Effector memory CD4-positive, alpha-beta T cell (primary cell): ENCODE results near the gene SIGLEC5.

Experiments
- DNase-seq, 3 donors: peaks; one replicate each; pipeline ENCODE4 v3.0.0-alpha.2; 2020
- H3K27ac ChIP-seq: 2 replicates; pipeline ENCODE4 v1.7.0; 2013; ENCODE audit warnings: mild to moderate bottlenecking, low read length, moderate library complexity; ENCODE audit not compliant: insufficient read depth, poor library complexity, severe bottlenecking
- H3K27me3 ChIP-seq: replicated peaks from 2 replicates; pipeline ENCODE4 v1.7.0; 2013; ENCODE audit warnings: mild to moderate bottlenecking, low read length; ENCODE audit not compliant: insufficient read depth, control insufficient read depth, poor library complexity, severe bottlenecking
- H3K36me3 ChIP-seq: 2 replicates; pipeline ENCODE4 v1.7.0; 2013; ENCODE audit warnings: mild to moderate bottlenecking, low read length, moderate library complexity; ENCODE audit not compliant: control insufficient read depth, insufficient read depth
- H3K4me1 ChIP-seq: 2 replicates; pipeline ENCODE4 v1.7.0; 2013; ENCODE audit warnings: low read length, mild to moderate bottlenecking; ENCODE audit not compliant: control insufficient read depth, insufficient read depth, poor library complexity, severe bottlenecking
- H3K4me3 ChIP-seq: 2 replicates; pipeline ENCODE4 v1.7.0; 2013; ENCODE audit warnings: low read length, low read depth, mild to moderate bottlenecking; ENCODE audit not compliant: insufficient read depth, poor library complexity, severe bottlenecking
- H3K9me3 ChIP-seq: 2 replicates; pipeline ENCODE4 v1.7.0; 2013; ENCODE audit warnings: mild to moderate bottlenecking, low read length, moderate library complexity; ENCODE audit not compliant: control insufficient read depth

The SIGLEC5 gene

GRCh38 chr19:51632126-51632525 lies 1.9 kb upstream of the SIGLEC5 start:
- H3K27ac ChIP-seq = no peak overlapping the region
- no peaks in the 10 kb centered on the region for H3K4me1 ChIP-seq
- H3K9me3 ChIP-seq = no peaks in the 10 kb centered on the region
- H3K27me3 ChIP-seq = no peaks in the 10 kb centered on the region
- no peaks in the 10 kb centered on the region for H3K36me3 ChIP-seq
- DNase-seq = no peak
- no peak overlapping the region for H3K4me3 ChIP-seq

DNA sequence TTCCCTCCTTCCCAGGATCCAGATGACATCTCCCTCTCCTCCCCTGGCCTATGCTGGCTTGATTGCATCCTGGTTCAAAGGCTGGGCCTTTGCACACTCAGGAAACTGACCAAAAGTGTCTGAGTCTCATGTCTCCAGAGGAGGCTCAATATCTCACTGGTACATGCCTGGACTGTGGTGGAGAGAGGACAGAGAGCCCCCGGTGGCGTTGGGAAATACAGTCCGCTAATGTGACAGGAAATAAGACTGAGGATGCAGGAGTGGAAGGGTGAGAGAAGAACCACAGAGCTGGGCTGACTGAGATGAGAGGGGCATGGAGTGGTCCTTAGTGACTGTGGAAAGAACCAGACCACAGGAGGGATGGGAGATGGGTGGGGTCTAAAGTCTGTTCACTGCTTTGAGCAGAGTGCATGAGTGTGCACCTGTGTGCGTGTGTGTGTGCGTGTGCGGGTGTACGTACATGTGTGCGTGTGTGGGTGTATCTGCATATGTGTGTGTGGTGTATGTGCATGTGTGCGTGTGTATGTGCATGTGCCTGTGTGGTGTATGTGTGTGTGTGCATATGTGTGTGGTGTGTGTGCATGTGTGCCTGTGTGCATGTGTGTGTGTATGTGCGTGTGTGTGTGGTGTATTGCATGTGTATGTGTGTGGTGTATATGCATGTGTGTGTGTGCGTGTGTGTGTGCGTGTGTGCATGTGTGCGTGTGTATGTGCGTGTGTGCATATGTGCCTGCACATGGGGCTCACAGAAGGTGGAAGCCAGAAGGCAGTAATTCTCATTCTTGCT lies 1.9 kb downstream of the SIGLEC5 start:
- Histone ChIP-seq H3K4me1 (no peaks in the 10 kb centered on the region), H3K27me3 (no peaks in the 10 kb centered on the region), H3K27ac (no peak overlapping the region), H3K9me3 (no peaks in the 10 kb centered on the region), H3K36me3 (no peaks in the 10 kb centered on the region), H3K4me3 (no peak overlapping the region)
- DNase-seq = no peak

- Histone ChIP-seq H3K4me3 (no peak overlapping the region), H3K27me3 (no peaks in the 10 kb centered on the region), H3K36me3 (no peaks in the 10 kb centered on the region), H3K27ac (no peak overlapping the region), H3K9me3 (no peaks in the 10 kb centered on the region), H3K4me1 (no peaks in the 10 kb centered on the region)
- DNase-seq = no peak
Observed at GRCh38 chr19:51627491-51628138, 2.6 kb downstream of the SIGLEC5 start.

GRCh38 chr19:51626675-51627074 lies 3.5 kb downstream of the SIGLEC5 start:
- Histone ChIP-seq H3K4me3 (no peak overlapping the region), H3K27ac (no peak overlapping the region), H3K9me3 (no peaks in the 10 kb centered on the region), H3K36me3 (no peaks in the 10 kb centered on the region), H3K4me1 (no peaks in the 10 kb centered on the region), H3K27me3 (no peaks in the 10 kb centered on the region)
- DNase-seq = no peak

DNA sequence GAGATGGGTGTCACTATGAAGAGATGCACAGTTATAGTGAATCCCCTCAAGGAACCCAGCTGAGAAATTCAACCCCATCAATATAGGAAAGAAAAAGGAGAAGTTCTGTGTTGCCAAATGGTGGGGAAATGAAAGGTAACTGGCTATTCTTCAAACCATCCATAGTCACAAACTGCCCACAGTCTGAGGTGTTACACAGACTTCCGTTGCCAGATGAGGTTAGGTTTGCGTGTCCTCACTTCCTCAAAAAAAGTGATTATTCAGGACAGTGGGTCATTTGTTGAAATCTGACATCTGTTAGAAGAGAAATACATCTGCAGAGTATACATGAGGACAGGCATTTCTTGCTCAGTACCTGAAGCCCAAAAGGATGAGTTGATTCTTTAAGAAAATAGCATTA lies 9.0 kb downstream of the SIGLEC5 start:
- no peak for DNase-seq
- H3K27ac ChIP-seq = no peak overlapping the region
- no peak overlapping the region for H3K4me3 ChIP-seq
- H3K9me3 ChIP-seq = no peaks in the 10 kb centered on the region
- no peaks in the 10 kb centered on the region for H3K4me1 ChIP-seq
- H3K27me3 ChIP-seq = no peaks in the 10 kb centered on the region
- no peaks in the 10 kb centered on the region for H3K36me3 ChIP-seq

DNA sequence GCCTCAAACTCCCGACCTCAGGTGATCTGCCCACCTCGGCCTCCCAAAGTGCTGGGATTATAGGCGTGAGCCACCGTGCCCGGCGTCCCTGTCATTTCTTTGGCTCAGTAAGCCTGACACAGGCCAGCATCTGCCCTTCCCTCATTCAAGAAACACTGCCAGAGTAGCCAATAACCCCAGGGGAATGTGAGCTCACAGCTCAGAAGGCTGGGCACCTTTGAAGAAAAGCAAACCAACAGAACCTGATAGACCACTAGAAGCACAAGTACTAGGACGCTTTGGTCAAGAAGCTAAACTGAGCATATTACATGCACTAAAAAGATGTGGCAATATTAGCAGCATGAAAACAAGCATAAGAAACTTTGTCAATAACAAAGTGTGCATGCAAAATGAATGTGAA lies 14.2 kb downstream of the SIGLEC5 start:
- Histone ChIP-seq H3K4me1 (no peaks in the 10 kb centered on the region), H3K27ac (no peak overlapping the region), H3K4me3 (no peak overlapping the region), H3K9me3 (no peaks in the 10 kb centered on the region), H3K27me3 (no peaks in the 10 kb centered on the region), H3K36me3 (no peaks in the 10 kb centered on the region)
- no peak for DNase-seq

DNA sequence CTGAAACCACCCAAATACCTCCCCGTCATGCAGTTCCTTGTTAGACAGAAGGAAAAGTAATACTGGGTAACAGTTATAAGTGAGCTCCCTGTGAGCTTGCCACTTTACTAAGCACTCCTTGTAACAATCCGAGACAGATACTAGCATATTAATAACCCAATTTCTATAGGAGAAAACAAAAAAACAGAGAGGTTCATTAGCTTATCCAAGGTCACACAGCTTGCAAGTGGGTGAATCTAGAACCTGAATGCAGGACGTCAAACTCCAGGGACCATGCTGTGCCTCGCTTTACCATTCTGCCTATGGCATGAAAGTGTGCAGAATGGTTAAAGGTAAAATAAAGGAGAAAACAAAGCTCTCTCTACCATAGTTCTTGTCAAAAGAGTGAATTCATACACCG lies 15.4 kb downstream of the SIGLEC5 start:
- Histone ChIP-seq H3K4me3 (no peak overlapping the region), H3K27ac (no peak overlapping the region), H3K4me1 (no peaks in the 10 kb centered on the region), H3K9me3 (no peaks in the 10 kb centered on the region), H3K36me3 (no peaks in the 10 kb centered on the region), H3K27me3 (no peaks in the 10 kb centered on the region)
- DNase-seq = no peak

DNA sequence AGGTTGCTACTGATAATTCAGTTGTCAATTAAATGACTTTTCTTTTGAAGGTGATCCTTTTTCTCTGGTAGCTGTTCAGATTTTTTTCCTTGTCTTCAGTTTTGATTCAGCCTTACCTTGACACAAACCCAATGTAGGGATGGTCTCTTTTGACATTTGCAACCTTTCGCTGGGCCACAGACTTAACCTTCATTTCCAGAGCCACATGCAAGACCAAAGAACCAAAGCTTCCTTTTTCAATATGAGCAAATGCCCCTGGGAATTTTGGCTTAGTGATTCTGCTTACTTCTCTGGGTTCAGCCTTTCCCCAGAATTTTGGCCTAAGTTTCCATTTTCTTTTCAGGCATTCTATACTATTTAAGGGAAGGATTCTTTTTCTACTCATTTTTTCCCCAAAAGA lies 19.6 kb downstream of the SIGLEC5 start:
- H3K4me3 ChIP-seq = no peak overlapping the region
- no peaks in the 10 kb centered on the region for H3K9me3 ChIP-seq
- no peak for DNase-seq
- H3K4me1 ChIP-seq = no peaks in the 10 kb centered on the region
- H3K27me3 ChIP-seq = no peaks in the 10 kb centered on the region
- H3K27ac ChIP-seq = no peak overlapping the region
- H3K36me3 ChIP-seq = no peaks in the 10 kb centered on the region

- no peak overlapping the region for H3K27ac ChIP-seq
Observed at GRCh38 chr19:51607920-51608562, 22.2 kb downstream of the SIGLEC5 start.

GRCh38 chr19:51607077-51607476 lies 23.1 kb downstream of the SIGLEC5 start:
- H3K4me1 ChIP-seq = no peaks in the 10 kb centered on the region
- no peak for DNase-seq
- no peak overlapping the region for H3K4me3 ChIP-seq
- H3K27me3 ChIP-seq = no peaks in the 10 kb centered on the region
- H3K27ac ChIP-seq = no peak overlapping the region
- H3K36me3 ChIP-seq = no peaks in the 10 kb centered on the region
- no peaks in the 10 kb centered on the region for H3K9me3 ChIP-seq

More at GRCh38 chr19:51607920-51608562, 22.2 kb downstream of the SIGLEC5 start:
- H3K9me3 ChIP-seq = no peaks in the 10 kb centered on the region
- H3K4me1 ChIP-seq = no peaks in the 10 kb centered on the region
- no peak overlapping the region for H3K4me3 ChIP-seq
- H3K27me3 ChIP-seq = no peaks in the 10 kb centered on the region
- H3K36me3 ChIP-seq = no peaks in the 10 kb centered on the region
- peak in 1 of 3 donors; percentile 29 for DNase-seq
